Measurements from ENCODE around the gene SARM1. TPM values are rescaled to one million over a fixed set of nuclear protein-coding genes. Genes with fewer than 3 reads are reported as not detected.

Gene SARM1
- total RNA-seq, 6 experiments from 2014 or later, result 2.8 to 5.1 (median 3.9) TPM

GRCh38 chr17:28404812-28405570 lies 33.5 kb downstream of the SARM1 start:
- peaks cover 0 to 35% (median 10%) of the 10 kb centered on the region in 4 donors for H3K36me3 ChIP-seq
- 45% methylated on average over 10 of the region's 33 CpGs for WGBS (ENCODE audit: insufficient coverage, low coverage, low lambda C conversion rate, missing lambda C conversion rate)
- peak overlapping the region; percentile 83 to 94 (median 93) for H3K4me3 ChIP-seq
- TF ChIP-seq POLR2A (IDR thresholded peaks at IDR 0.05) (peak; percentile 35), CTCF (IDR thresholded peaks at IDR 0.05) (no peak)
- no peaks in the 10 kb centered on the region for H3K27me3 ChIP-seq
- intact Hi-C loops (cut with DNase I), result no loop called here
- DNase-seq, result peak; percentile 80 to 94 (median 88)
- peak overlapping the region; percentile 19 to 81 (median 37) for H3K27ac ChIP-seq
- H3K9me3 ChIP-seq, result no peaks in the 10 kb centered on the region
- peaks cover 0 to 25% (median 9%) of the 10 kb centered on the region in 4 donors for H3K4me1 ChIP-seq
- peak; percentile 76 to 88 (median 84) for ATAC-seq

GRCh38 chr17:28405632-28406472 lies 34.4 kb downstream of the SARM1 start, which contains the start of gene SLC46A1:
Gene SLC46A1 (minus strand): TSS chr17:28406212. CDS start chr17:28406114, 98 bp downstream.
- under 1% methylated on average over 22 of the region's 70 CpGs for WGBS (ENCODE audit: insufficient coverage, low coverage, low lambda C conversion rate, missing lambda C conversion rate)

GRCh38 chr17:28406473-28406814 lies 35.0 kb downstream of the SARM1 start:
- Histone ChIP-seq H3K27ac (peak overlapping the region in 1 of 3 donors; percentile 81), H3K4me1 (peaks cover 0 to 25% (median 9%) of the 10 kb centered on the region in 4 donors), H3K36me3 (peaks cover 0 to 20% (median 4%) of the 10 kb centered on the region in 4 donors), H3K27me3 (no peaks in the 10 kb centered on the region), H3K4me3 (peak overlapping the region; percentile 83 to 94 (median 93)), H3K9me3 (no peaks in the 10 kb centered on the region)
- intact Hi-C loops (cut with DNase I), result no loop called here
- no peak for TF ChIP-seq POLR2A (IDR thresholded peaks at IDR 0.05)
- no peak for TF ChIP-seq CTCF (IDR thresholded peaks at IDR 0.05)
- DNase-seq, result no peak
- ATAC-seq, result no peak
- WGBS (ENCODE audit: insufficient coverage, low coverage, low lambda C conversion rate, missing lambda C conversion rate), result 24% methylated on average over 9 of the region's 9 CpGs

More at GRCh38 chr17:28405632-28406472, 34.4 kb downstream of the SARM1 start, which contains the start of gene SLC46A1:
- DNase-seq (peak; percentile 73 to 84 (median 79)), ATAC-seq (peak; percentile 73 to 80 (median 77))
- intact Hi-C loops (cut with DNase I), result no loop called here
- H3K36me3 ChIP-seq, result peaks cover 0 to 26% (median 7%) of the 10 kb centered on the region in 4 donors
- TF ChIP-seq POLR2A (IDR thresholded peaks at IDR 0.05) (peak; percentile 52), CTCF (IDR thresholded peaks at IDR 0.05) (peak in 1 of 4 donors; percentile 3)
- H3K27me3 ChIP-seq, result no peaks in the 10 kb centered on the region
- H3K4me3 ChIP-seq, result peak within 1 kb of the TSS; percentile 83 to 94 (median 93)
- H3K9me3 ChIP-seq, result no peaks in the 10 kb centered on the region
- H3K4me1 ChIP-seq, result peaks cover 0 to 25% (median 9%) of the 10 kb centered on the region in 4 donors
- H3K27ac ChIP-seq, result peak within 1 kb of the TSS; percentile 34 to 81 (median 37)

- intact Hi-C loops (cut with DNase I), result no loop called here
- 76% methylated on average over 3 of the region's 5 CpGs for WGBS (ENCODE audit: insufficient coverage, low coverage, low lambda C conversion rate, missing lambda C conversion rate)
- Histone ChIP-seq H3K27ac (no peak overlapping the region), H3K4me3 (no peak overlapping the region), H3K4me1 (peaks cover 0 to 25% (median 9%) of the 10 kb centered on the region in 4 donors), H3K27me3 (no peaks in the 10 kb centered on the region), H3K9me3 (no peaks in the 10 kb centered on the region), H3K36me3 (peaks cover 0 to 11% (median 0%) of the 10 kb centered on the region in 4 donors)
- TF ChIP-seq CTCF (IDR thresholded peaks at IDR 0.05) (no peak), POLR2A (IDR thresholded peaks at IDR 0.05) (no peak)
- ATAC-seq (no peak), DNase-seq (no peak)
Measured at GRCh38 chr17:28407130-28407973, 35.9 kb downstream of the SARM1 start.
